HG02943 (cell line): Measurements from ENCODE around the gene ZBTB46.
"Not testable (repeated sequence)": the region's sequence is repeated elsewhere in the genome, so short reads cannot be mapped to it uniquely, and the experiment has no call there.

Experiments used
- ATAC-seq: cut with Tn5 transposase; IDR thresholded peaks from one replicate; pipeline ENCODE4 v1.9.1; 2021; ENCODE audit warnings: mild to moderate bottlenecking, low read depth, moderate library complexity; ENCODE audit not compliant: unreplicated experiment

ZBTB46 gene

DNA sequence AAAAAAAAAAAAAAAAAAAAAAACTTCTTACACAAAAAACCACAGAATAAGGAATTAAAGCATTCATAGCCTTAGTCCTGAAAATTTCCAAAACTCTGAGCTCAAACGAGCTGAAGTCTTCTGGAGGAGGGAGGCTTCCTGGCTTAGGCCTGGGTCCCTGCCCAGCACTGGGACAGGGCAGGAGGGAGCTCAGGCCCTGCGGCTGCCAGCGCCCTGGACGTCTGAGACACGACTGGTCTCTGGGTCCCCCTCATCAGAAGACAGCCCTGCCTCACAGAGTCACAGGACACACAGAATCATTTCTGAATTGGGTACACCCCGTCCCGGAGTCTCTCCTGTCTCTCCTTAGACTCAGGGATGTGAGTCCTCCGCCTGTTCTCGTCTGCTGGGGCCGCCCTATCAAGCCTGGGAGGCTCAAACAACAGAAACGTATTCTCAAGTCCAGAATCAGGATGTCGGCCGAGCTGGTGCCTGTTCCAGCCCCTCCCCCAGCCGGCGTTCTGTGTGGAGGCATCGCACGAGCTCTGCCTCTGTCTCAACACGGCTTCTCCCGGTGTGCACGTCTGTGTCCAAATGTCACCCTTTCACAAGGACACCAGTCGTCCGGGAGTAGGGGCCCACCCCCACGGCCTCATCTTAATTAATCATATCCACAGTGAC, 39.4 kb downstream of the ZBTB46 start:
- no peak for ATAC-seq

DNA sequence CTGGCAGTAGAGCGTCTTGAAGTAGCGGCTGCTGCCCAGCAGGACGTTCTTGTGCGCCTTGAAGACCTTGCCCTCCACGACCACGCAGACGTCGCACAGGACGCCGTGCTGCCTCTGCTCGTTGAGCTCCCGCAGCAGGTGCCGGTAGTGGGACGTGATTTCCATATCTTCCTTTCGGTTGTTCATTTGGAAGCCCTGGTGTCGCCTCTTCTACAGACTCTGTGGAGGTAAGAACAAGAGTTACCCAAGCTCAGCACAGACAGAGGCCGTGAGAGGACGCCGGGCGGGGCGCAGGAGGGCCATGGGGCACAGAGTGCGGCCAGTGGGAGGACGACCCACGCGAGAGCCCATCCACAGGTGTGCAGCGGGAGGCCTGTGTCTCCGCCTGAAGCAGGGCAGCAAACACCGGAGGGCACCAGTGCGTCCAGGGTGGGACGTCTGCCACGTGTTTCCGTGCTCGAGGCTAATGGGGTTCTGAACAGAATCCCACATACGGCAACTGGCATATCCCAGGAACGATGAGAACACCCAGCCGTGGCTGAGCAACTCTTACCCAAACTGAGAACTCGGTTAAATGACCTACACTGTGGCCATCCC, 40.4 kb downstream of the ZBTB46 start:
- ATAC-seq = no peak

DNA sequence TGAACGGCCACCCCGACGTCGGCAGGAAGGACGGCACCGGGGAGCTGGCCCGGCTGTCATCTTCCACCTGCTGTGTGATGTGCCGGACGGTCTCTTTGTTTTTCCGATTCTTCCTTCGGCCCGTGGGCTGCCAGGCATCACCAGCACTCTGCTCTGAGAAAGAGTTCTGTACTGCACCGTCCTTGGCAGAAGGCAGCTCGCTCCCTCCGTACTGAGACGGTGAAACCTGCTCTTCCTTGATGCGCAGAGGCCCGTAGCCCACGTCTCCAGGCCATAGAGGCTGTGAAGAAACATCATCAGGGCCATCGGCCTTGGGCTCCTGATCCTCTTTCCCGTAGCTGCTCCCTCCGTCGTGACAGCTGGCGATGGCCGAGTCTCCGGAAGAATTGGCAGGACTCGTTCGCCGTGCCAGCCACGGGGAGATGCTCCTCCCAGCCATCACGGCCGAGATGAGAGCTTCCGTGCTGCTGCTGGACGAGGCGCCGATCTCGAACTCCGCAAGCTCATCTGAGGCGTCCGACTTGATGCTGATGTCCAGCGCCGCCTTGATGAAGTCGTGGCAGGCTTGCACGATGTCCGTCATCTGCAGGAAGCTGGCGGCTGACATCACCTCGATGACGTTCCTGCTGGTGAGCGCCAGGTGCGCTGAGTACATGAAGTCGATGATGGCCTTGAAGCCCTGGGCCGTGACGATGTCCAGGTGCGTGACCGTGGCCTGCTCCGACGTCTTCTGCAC, 41.1 kb downstream of the ZBTB46 start:
- no peak for ATAC-seq

DNA sequence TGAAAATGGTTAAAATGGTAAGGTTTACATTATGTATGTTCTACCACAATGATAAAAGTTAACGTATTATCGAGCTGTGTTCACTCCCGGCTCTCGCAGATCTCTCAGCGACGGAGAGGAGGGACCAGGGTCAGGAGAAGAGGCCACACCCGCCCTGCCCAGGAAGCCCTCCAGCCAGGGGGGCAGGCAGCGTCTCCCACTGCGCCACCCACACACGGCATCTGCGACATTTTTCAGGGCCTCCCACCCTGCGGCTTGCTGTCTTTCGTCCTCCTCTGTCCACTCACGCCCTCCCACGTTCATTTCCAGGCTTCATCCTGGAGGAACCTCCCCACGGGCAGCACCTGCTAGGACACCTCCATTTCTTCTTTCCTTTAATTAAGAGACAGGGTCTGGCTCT, 43.3 kb downstream of the ZBTB46 start:
- ATAC-seq = no peak

DNA sequence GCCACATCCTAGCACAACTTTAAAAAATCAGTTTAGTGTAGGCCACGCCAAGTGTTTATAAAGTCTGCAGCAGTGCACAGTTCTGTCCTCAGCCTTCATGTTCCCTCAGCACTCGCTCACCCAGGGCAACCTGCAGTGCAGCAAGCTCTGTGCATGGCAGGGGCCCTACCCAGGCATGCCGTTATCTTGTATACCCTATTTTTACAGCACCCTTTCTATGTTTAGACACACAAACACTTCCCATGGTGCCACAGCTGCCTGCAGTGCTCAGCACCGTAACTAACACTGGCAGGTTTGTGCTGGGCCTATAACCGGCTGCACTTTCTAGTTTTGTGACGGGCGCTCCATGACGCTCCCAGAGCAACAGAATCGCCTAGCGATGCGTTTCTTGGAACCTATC, 43.8 kb downstream of the ZBTB46 start:
- ATAC-seq = no peak

DNA sequence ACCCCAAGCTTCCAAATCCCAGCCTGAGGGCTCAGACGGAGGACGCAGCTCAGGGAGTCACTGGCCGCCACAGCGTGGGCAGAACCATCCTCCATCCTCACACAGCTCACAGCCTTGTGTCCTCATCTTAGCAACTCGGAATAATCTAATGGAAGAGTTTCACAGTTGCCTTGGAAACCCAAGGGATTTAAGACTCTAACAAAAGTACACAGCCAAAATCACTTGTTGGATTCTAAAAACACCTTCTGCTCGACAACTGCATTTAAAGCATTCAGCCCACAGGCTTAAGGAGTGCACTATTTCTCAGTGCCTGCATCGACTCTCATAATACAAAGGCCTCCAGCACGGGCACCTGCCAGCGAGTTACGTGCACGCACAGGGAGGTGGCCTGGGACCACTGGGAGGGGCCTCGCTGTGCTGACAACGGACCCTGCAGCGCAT, 45.4 kb downstream of the ZBTB46 start:
- ATAC-seq = no peak

DNA sequence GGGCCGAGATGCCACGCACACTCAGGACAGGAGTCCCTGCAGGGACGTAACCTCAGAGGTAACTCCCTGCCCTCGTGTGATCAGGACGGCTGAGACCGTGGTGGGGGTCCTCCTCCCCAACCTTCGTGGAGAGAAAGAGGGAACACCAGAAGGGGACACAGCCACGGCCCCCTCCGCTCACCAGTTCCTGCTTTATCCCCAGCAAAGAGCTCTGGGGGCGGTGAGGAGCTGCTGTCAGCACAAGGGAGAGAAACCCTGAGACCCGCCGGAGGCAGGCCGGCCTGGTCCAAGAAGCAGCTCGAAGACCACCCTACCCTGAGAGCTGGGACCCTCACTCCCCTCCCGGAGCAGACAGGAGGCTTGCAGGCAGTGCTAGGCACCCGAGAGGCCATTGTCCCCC, 47.1 kb downstream of the ZBTB46 start:
- no peak for ATAC-seq

DNA sequence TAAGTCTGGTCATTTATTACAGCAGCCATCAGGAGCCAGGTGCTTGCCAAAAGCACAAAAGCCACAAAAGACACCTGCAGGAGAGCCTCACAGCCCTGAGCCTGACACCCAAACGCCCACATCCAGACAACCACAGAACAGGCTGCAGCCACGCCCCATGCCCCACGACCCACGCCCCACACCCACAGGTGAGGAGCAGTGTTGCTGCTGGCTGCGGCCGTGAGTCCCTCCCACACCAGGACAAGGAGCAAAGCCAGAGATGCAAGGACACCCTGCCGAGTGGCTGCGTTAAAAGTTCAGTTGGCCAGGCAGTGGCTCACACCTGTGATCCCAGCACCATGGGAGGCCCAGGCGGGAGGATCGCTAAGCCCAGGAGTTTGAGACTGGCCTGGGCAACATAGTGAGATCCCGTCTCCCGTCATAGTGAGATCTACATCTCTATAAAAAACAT, 48.5 kb downstream of the ZBTB46 start:
- ATAC-seq = no peak

DNA sequence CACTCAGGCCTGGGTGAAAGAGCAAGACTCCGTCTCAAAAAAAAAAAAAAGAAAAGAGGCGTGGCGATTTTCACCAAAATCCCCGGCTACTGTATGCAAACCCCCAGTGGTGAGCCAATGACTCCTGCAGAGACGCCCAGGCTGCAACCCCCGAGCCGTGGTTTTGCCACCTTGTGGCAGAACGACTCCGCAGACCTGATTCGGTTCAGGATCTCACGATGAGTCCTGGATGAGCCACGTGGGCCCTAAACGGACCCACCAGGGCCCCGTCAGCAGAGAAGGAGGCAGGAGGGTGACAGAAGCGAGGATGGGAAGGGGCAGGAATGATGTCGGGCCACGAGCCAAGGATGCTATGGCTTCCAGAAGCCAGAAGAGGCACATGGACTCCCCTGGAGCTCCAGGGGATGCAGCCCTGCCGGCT, 49.0 kb downstream of the ZBTB46 start:
- no peak for ATAC-seq

DNA sequence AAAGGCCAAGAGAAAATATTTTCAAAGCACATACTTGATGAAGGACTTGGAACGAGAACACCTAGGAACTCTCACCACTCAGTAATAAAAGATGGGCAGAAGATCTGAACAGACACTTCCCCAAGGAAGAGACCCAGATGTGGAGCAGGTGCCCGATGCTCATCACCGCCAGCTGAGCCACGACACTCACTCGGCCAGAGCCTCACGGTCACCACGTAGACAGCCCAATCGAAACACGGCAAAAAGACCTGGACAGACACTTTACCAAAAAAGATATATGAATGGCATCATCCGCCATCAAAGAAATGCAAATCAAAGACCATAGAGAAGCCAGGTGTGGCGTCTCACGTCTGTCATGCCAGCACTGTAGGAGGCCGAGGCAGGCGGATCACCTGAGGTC, 49.9 kb downstream of the ZBTB46 start:
- no peak for ATAC-seq

DNA sequence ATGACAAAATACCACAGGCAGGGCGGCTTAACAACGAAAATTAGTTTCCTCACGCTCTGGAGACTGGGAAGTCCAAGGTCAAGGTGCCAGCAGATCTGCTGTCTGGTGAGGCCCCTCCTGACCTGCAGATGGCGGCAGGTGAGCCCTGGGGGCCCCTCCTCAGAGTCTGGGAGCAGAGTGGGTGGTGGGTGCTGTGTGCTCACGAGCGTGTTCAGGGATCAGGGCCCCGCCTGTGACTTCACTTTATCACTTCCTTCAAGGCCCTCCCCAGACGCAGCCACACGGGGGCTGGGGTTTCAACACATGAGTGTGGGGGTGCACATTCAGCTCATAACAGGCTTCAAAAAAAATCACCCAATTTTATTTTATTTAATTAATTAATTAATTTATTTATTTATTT, 52.2 kb downstream of the ZBTB46 start:
- no peak for ATAC-seq

DNA sequence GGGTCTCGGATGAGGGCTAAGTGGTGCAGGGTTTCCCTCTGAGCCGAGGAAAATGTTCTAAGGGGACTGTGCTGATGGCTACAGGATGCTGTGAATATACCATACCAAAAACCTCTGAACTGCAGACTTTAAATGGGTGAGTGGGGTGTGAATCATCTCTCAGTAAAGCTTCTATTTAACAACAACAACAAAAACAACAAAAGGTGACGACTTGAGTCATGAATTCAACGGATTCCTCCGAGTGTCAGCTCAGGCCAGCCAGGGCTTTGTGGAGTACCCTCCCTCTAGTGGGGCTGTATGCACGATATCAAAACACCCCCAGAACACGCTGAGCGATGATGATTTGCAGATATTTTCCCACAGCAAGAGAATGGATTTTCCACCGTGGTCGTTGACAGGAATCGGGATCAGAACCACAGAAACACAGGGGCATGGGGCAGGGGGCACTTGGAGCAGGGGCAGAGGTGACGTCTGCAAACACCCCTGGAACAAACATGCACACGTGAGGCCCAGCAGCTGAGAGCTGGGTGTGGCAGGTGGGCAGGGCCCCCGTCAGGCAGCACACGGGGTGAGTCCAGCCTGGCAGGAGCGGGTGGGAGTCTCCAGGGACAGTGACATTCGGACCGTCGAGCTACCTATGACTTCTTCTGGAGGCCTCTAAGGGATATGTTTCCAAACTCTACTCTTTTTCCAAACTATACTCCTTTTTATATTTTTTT, 52.9 kb downstream of the ZBTB46 start:
- ATAC-seq = no peak

DNA sequence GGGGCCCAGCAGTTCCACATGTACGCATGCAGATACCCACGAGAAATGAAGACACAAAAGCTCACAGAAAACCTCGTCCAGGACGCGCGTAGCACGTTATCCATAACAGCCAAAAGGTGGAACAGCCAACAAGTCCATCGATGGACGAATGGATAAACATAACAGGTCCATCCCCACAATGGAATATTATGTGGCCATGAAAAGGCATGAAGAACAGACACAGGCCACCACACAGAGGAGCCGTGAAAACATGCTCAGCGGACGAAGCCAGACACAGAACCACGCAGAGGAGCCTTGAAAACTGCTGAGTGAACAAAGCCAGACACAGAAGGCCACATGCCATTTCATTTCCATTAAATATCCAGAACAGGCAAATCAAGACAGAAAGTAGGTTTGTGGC, 53.5 kb downstream of the ZBTB46 start:
- no peak for ATAC-seq

DNA sequence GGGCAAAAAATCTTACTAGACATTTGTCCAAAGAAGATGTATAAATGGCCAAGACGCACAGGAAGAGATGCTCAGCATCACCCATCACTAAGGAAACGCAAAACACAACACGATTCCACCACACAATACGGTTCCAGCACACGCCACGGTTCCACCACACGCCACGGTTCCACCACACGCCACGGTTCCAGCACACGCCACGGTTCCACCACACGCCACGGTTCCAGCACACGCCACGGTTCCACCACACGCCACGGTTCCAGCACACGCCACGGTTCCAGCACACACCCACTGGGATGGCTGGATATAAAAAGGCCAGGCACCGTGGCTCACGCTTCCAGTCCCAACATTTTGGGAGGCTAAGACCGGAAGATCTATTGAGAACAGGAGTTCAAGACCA, 54.2 kb downstream of the ZBTB46 start:
- ATAC-seq = not testable (repeated sequence)

DNA sequence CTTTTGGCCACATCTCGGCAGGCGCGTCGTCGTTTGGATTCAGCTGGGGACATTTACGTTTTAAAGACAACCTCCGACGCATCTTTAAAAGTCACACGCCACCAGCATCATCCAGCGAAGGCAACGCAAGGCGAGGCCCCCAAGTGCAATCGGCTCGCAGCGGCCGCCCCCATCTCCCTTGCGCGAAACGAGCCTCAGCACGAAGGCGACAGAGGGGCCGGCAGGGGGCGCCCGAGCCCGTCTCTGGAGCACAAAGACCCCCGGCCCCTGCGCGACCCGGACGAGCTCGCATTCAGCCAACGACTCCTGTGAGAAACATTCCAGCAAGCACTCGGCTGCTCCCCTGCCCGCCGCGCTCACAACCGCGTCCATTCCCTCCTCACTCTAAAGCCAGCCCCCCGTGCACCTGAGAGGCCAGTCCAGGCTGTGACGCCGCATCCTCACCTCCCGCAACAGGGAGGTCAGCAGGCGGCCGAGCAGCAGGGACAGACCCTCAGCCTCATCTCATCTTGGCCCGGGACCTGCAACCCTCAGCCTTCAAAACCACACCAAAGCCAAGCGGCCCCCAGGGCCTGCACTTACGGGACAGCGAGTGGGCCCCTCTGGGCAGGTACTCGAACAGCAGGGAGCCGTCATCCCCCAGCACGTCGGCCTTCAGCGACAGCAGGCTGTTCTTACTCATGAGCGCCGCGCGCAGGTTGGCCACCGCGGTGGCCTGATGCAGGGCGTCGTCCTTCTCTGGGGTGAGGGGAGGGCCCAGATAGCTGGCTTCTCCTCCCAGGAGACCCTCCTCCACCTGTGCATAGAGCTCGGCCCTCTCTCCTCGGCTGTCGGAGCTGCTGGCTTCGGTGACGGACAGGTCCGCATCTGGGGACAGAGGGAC, 55.7 kb downstream of the ZBTB46 start:
- no peak for ATAC-seq

DNA sequence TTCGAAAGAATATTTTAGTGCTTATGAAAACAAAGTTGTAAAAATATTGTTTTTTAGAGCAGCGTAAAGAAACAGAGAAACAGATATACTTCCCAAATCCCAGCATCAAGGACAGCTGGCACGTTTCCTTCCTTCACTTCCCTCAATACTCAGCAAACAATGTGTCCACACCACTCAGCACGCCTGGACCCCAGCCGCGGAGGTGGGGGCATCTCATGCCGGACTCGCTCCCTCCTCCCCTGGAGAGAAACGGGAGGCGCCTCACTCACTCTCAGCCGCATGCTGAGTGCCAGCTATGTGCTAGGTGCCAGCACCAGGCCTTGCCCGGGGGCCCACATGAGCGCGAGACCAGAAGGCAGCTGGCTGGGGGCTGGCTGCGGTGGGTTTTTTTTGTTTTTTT, 56.8 kb downstream of the ZBTB46 start:
- no peak for ATAC-seq

DNA sequence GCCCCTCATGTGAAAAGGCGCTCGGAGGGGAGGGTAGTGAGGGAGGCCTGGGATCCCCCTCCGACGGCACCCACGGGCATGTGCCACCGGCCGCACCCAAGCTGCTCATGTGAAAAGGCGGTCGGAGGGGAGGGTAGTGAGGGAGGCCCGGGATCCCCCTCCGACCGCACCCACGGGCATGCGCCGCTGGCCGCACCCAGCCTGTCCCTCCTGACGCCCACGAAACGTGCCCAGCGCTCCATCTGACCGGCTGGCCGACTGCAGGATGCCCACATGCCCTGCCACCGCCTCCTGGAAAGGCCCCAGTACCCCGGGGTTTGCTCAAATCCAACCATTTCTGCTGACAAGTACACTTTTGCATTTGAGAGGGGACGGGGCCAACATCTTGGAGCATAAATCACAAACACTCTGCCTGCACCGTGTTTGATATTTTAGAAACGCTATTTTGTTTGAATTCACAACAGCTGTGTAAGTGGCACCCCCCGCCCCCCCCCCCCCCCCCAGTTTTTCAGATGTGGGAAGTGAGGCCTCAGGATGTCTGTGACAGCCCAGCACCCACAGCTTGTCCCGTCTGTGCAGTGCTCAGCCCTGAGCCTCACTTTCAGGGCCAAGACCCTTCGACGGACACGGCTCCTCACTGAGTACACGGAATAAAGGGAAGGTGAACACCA, 57.4 kb downstream of the ZBTB46 start:
- ATAC-seq = no peak

DNA sequence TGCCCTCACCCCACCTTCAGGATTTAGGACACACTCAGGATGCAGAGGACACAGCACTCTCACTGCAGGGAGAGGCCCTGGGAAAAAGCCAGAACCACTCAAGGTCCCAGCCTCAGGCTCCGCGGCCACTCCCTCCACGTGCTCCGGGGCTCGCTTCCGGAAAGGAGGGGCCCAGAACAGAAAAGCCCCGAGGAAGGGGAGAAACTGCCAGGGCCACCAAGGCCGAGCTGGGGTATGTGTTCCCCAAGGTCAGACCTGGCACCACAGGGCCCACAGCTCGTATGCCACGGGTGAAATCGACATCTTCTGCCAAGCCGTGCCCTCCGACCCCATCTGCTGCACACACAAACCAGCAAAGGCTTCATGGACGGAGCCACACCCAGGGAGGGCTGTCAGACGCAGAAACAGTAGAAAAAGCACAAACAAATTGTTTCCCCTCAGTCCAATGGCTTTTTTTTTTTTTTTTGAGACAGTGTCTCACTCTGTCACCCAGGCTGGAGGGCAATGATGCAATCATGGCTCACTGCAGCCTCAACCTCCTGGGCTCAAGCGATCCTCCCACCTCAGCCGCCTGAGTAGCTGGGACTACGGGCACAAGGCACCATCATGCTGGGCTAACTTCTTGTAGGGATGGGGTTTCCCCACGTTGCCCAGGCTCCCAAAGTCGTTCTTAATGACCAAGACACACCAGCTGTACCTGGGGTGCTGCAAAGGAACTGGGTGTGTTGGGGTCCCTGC, 58.1 kb downstream of the ZBTB46 start:
- ATAC-seq = no peak
